H1 (cell line): ENCODE measurements around the gene PHC1. TPM values are rescaled to one million over a fixed set of nuclear protein-coding genes. Genes with fewer than 3 reads are reported as not detected.
A peak's percentile ranks its signal among the peaks of the same experiment; 100 is the strongest.

Experiments
- CTCF ChIA-PET: fragments of 300-600 bp; sonication (Branson Sonifier 250); formaldehyde crosslinking; loops from one replicate; lab custom pipeline; 2021; ENCODE audit not compliant: partially characterized antibody; lab: Charles Lee
- POLR2A ChIA-PET: fragments of 300-600 bp; sonication (Branson Sonifier 250); formaldehyde crosslinking; loops from one replicate; lab custom pipeline; 2021; ENCODE audit warnings: inconsistent platforms; ENCODE audit not compliant: partially characterized antibody; lab: Charles Lee
- DNase-seq, 2 experiments: peaks; one replicate each; pipeline versions ENCODE4 v3.0.0 to v3.0.0-alpha.2; 2010 to 2022; ENCODE audit warnings: low spot score in 2 of 2, low read depth in 1 of 2, mixed read lengths in 1 of 2
- FAIRE-seq: peaks from 2 replicates; lab custom pipeline; 2011; peaks lifted over from hg19 to GRCh38; lab: Jason Lieb, UNC
- H2AFZ ChIP-seq: 2 replicates; pipeline ENCODE4 v1.8.1; 2012; ENCODE audit warnings: low read length, inconsistent platforms
- H2AK5ac ChIP-seq: 2 replicates; pipeline ENCODE4 v1.6.1; 2013; ENCODE audit warnings: low read depth, low read length
- H2BK120ac ChIP-seq: replicated peaks from 2 replicates; pipeline ENCODE3; 2013; ENCODE audit warnings: low read depth, low read length, inconsistent platforms
- H2BK12ac ChIP-seq: 2 replicates; pipeline ENCODE4 v1.6.1; 2013; ENCODE audit warnings: low read depth, low read length
- H2BK15ac ChIP-seq: 2 replicates; pipeline ENCODE4 v1.6.1; 2013; ENCODE audit warnings: low read length
- H2BK20ac ChIP-seq: 2 replicates; pipeline ENCODE4 v1.6.1; 2013; ENCODE audit warnings: low read length
- H2BK5ac ChIP-seq: 2 replicates; pipeline ENCODE4 v1.6.1; 2013; ENCODE audit warnings: low read depth, low read length
- H3K14ac ChIP-seq: 2 replicates; pipeline ENCODE4 v1.6.1; 2013; ENCODE audit warnings: inconsistent platforms; ENCODE audit not compliant: insufficient read length
- H3K18ac ChIP-seq: 2 replicates; pipeline ENCODE4 v1.6.1; 2013; ENCODE audit warnings: low read length; ENCODE audit errors: extremely low read depth
- H3K23ac ChIP-seq: 2 replicates; pipeline ENCODE4 v1.6.1; 2013; ENCODE audit warnings: inconsistent platforms; ENCODE audit not compliant: insufficient read length
- H3K23me2 ChIP-seq: 2 replicates; pipeline ENCODE4 v1.6.1; 2013; ENCODE audit warnings: low read depth, low read length
- H3K27ac ChIP-seq: 2 replicates; pipeline ENCODE4 v1.6.1; 2011; ENCODE audit warnings: low read depth, low read length, inconsistent platforms
- H3K27me3 ChIP-seq, 4 experiments: replicated peaks in 1 of 4; 1 replicate in 1 of 4; 2 replicates in 3 of 4; pipeline versions ENCODE4 v1.6.1 to v1.8.1; 2011 to 2013; ENCODE audit warnings: low read length in 3 of 4, mild to moderate bottlenecking in 3 of 4, inconsistent platforms in 2 of 4, mixed read lengths in 2 of 4, moderate library complexity in 1 of 4; ENCODE audit not compliant: control insufficient read depth in 3 of 4, insufficient read depth in 3 of 4; ENCODE audit errors: extremely low read depth in 1 of 4
- H3K36me3 ChIP-seq, 4 experiments: 2 replicates each; pipeline versions ENCODE4 v1.6.1 to v1.8.1; 2011 to 2013; ENCODE audit warnings: mild to moderate bottlenecking in 4 of 4, low read length in 3 of 4, moderate library complexity in 2 of 4, control low read depth in 1 of 4, inconsistent platforms in 1 of 4; ENCODE audit not compliant: insufficient read depth in 4 of 4, control insufficient read depth in 2 of 4
- H3K4ac ChIP-seq: replicated peaks from 2 replicates; pipeline ENCODE3; 2013; ENCODE audit warnings: low read length, low read depth, mixed read lengths, inconsistent platforms; ENCODE audit not compliant: insufficient read length
- H3K4me1 ChIP-seq, 4 experiments: replicated peaks in 1 of 4; 1 replicate in 1 of 4; 2 replicates in 3 of 4; pipeline versions ENCODE4 v1.6.1 to v1.8.1; 2011 to 2013; ENCODE audit warnings: low read length in 3 of 4, inconsistent platforms in 2 of 4, mixed read lengths in 1 of 4; ENCODE audit not compliant: insufficient read depth in 4 of 4, control insufficient read depth in 3 of 4
- H3K4me2 ChIP-seq, 2 experiments: 2 replicates each; pipeline versions ENCODE4 v1.6.1 to v1.8.1; 2011 to 2013; ENCODE audit warnings: low read depth in 2 of 2, low read length in 2 of 2, control low read depth in 1 of 2, inconsistent platforms in 1 of 2, mild to moderate bottlenecking in 1 of 2; ENCODE audit not compliant: insufficient read depth in 1 of 2
- H3K4me3 ChIP-seq, 4 experiments: fragments of 200-600, 300-600 bp in 1 of 4; sonication (generic), shearing (Covaris generic), sonication (Bioruptor Twin) in 1 of 4; 2 replicates each; pipeline versions ENCODE4 v1.5.1 to v1.8.1; 2011 to 2016; ENCODE audit warnings: low read length in 4 of 4, low read depth in 3 of 4, control low read depth in 2 of 4, inconsistent platforms in 2 of 4, mild to moderate bottlenecking in 2 of 4, mixed read lengths in 1 of 4, moderate library complexity in 1 of 4; ENCODE audit not compliant: insufficient read depth in 2 of 4; ENCODE audit errors: extremely low read depth in 1 of 4
- H3K56ac ChIP-seq: replicated peaks from 2 replicates; pipeline ENCODE3; 2013; ENCODE audit warnings: low read depth, mild to moderate bottlenecking, mixed read lengths, low read length, inconsistent platforms; ENCODE audit not compliant: insufficient read length
- H3K79me1 ChIP-seq: 2 replicates; pipeline ENCODE4 v1.6.1; 2013; ENCODE audit warnings: low read depth, low read length, control low read depth
- H3K79me2 ChIP-seq, 2 experiments: 2 replicates each; pipeline versions ENCODE4 v1.6.1 to v1.8.1; 2012 to 2013; ENCODE audit warnings: low read length in 2 of 2, mild to moderate bottlenecking in 2 of 2, inconsistent platforms in 1 of 2; ENCODE audit not compliant: insufficient read depth in 2 of 2, control insufficient read depth in 1 of 2
- H3K9ac ChIP-seq, 4 experiments: replicated peaks in 1 of 4; 1 replicate in 1 of 4; 2 replicates in 3 of 4; pipeline versions ENCODE4 v1.6.1 to v1.8.1; 2011 to 2013; ENCODE audit warnings: low read depth in 3 of 4, low read length in 3 of 4, control low read depth in 2 of 4, mild to moderate bottlenecking in 2 of 4, moderate library complexity in 2 of 4, inconsistent platforms in 1 of 4; ENCODE audit errors: extremely low read depth in 1 of 4
- H3K9me3 ChIP-seq, 2 experiments: 2 replicates each; pipeline versions ENCODE4 v1.6.1 to v1.8.1; 2012 to 2013; ENCODE audit warnings: mild to moderate bottlenecking in 2 of 2, moderate library complexity in 2 of 2, control low read depth in 1 of 2, inconsistent platforms in 1 of 2, low read depth in 1 of 2, low read length in 1 of 2, mixed read lengths in 1 of 2; ENCODE audit not compliant: insufficient read depth in 2 of 2
- H4K20me1 ChIP-seq, 2 experiments: replicated peaks in 1 of 2; 2 replicates each; pipeline versions ENCODE3 to v1.8.1; 2011 to 2013; ENCODE audit warnings: inconsistent platforms in 2 of 2, low read length in 2 of 2, mild to moderate bottlenecking in 1 of 2; ENCODE audit not compliant: insufficient read depth in 2 of 2, control insufficient read depth in 1 of 2
- H4K5ac ChIP-seq: 2 replicates; pipeline ENCODE4 v1.6.1; 2013; ENCODE audit warnings: low read length, low read depth, mixed read lengths, inconsistent platforms; ENCODE audit not compliant: insufficient read length
- H4K8ac ChIP-seq: 2 replicates; pipeline ENCODE4 v1.8.0; 2013; ENCODE audit warnings: mild to moderate bottlenecking, moderate library complexity, low read length, inconsistent platforms; ENCODE audit not compliant: insufficient read depth; ENCODE audit errors: extremely low read depth
- H4K91ac ChIP-seq: replicated peaks from 2 replicates; pipeline ENCODE3; 2013; ENCODE audit warnings: low read length, mixed read lengths, inconsistent platforms; ENCODE audit not compliant: insufficient read length
- ASH2L ChIP-seq: fragments of 200-600, 300-600 bp; sonication (generic); IDR thresholded peaks from one replicate; pipeline ENCODE4 v1.7.1; 2017; ENCODE audit warnings: low read length
- CEBPB ChIP-seq: IDR thresholded peaks from 2 replicates; pipeline ENCODE4 v1.6.1; 2012; ENCODE audit warnings: low read depth, low read length
- PHF8 ChIP-seq: fragments of 200-600 bp; sonication (generic); conservative IDR thresholded peaks from 2 replicates; pipeline ENCODE4 v1.7.1; 2012; ENCODE audit warnings: low read depth, mild to moderate bottlenecking, inconsistent platforms, low read length, moderate library complexity
- POLR2AphosphoS5 ChIP-seq: IDR thresholded peaks from 2 replicates; pipeline ENCODE4 v1.6.1; 2011; ENCODE audit warnings: low read depth, low read length
- SRF ChIP-seq: IDR thresholded peaks from 2 replicates; pipeline ENCODE4 v1.6.1; 2011; ENCODE audit warnings: mild to moderate bottlenecking, low read depth, low read length, moderate library complexity
- TAF1 ChIP-seq: IDR thresholded peaks from 2 replicates; pipeline ENCODE4 v1.6.1; 2011; ENCODE audit warnings: mild to moderate bottlenecking, low read depth, low read length
- TBP ChIP-seq: IDR thresholded peaks from 2 replicates; pipeline ENCODE4 v1.6.1; 2011; ENCODE audit warnings: low read depth, low read length, improper control_type of control experiment
- WGBS, 2 experiments: shearing (Covaris generic) in 1 of 2; methylation state at CpG; one replicate each; pipeline versions ENCODE4 v1.1.6 to v1.1.7; 2013 to 2015; ENCODE audit warnings: low lambda C conversion rate in 2 of 2, mixed read lengths in 2 of 2, inconsistent platforms in 1 of 2, low coverage in 1 of 2, missing lambda C conversion rate in 1 of 2; ENCODE audit not compliant: insufficient replicate concordance in 2 of 2, insufficient coverage in 1 of 2, insufficient read length in 1 of 2; ENCODE audit errors: extremely low coverage in 1 of 2, missing lambda C conversion rate in 1 of 2; 5-methylcytosine and 5-hydroxymethylcytosine counted together
- polyA plus RNA-seq, 7 experiments: library from polyadenylated mRNA; depleted of rRNA in 3 of 7; stranded (reverse) in 5 of 7; unstranded in 2 of 7; fragments of >200 nt in 5 of 7; fragments of 200-250 nt in 2 of 7; gene quantifications; 1 replicate in 5 of 7; 2 replicates in 1 of 7; 4 replicates in 1 of 7; pipeline versions ENCODE4 v1.2.1 to v1.2.3, GENCODE V29; 2011 to 2013; ENCODE audit warnings: missing spikeins in 2 of 7, mixed read lengths in 2 of 7
- total RNA-seq: library from RNA; stranded (reverse); fragmentation: NEBNext Ultra II Directional; extraction: Animal tissue kit (Norgen Biotek cat#: 25700); gene quantifications from 2 replicates; pipeline ENCODE4 v1.2.1, GENCODE V29; 2021
- TF ChIP-seq, protein P1 (sequence below): IDR thresholded peaks from 2 replicates; pipeline ENCODE4 v1.6.1; 2011; ENCODE audit warnings: low read length, improper control_type of control experiment

The PHC1 gene
- total and polyA plus RNA-seq, 2 of the 8 experiments (the other 6 are each of a cell fraction or from before 2014, with no cell fraction given), result 934 to 1,655 TPM

DNA sequence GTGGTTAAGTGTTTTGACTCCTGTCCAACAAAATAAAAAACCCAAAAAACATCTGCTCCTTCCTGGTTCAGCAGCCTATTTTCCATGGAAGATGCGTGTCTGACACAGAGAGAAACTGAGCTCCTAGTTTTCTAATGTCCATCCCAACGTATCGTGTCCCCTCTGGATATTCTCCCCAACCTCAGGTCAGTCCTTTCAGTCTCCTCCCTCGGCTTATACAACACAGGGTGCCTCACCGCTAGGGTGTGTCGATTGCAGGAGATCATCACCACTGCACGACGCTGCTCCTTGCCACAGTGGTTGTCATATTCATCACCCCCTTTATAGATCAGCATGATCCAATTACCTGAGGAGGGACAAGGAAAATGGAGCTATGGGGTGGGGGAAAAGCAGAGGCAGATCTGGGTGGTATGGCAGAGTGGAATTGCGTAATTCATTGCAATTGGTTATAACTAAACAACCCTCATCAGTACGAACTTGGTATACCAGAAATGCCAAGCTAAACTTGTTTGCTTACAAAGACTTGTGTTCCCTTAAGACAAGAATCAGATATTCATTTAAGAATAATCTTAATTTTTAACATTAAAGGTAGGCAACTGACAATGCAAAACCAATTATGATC, 29.4 kb downstream of the PHC1 start:
- H2AFZ ChIP-seq, result no peak overlapping the region
- no peak for DNase-seq
- 89% methylated on average over 10 of the region's 10 CpGs; no CpG with 5 or more reads in 1 of the 2 experiments for WGBS, 2 experiments
- H3K4me2 ChIP-seq, result no peak overlapping the region
- no peak overlapping the region for H2BK120ac ChIP-seq
- H3K27ac ChIP-seq, result no peak overlapping the region
- no peak overlapping the region for H3K14ac ChIP-seq
- no peak overlapping the region for H4K91ac ChIP-seq
- H3K56ac ChIP-seq, result no peak overlapping the region
- peak overlapping the region; percentile 26; the same call in 1 of the 2 replicates for H2BK5ac ChIP-seq
- H3K18ac ChIP-seq, result no peak overlapping the region
- H3K9ac ChIP-seq, result peak overlapping the region in 1 of 4 experiments; percentile 48; a peak in 2 of 7 replicates
- no peaks in the 10 kb centered on the region for H3K9me3 ChIP-seq
- no peak overlapping the region for H2AK5ac ChIP-seq
- no peak overlapping the region for H4K5ac ChIP-seq
- TF ChIP-seq TBP (no peak), POLR2AphosphoS5 (peak; percentile 74), CEBPB (peak; percentile 91), ASH2L (no peak), TAF1 (no peak), PHF8 (no peak), SRF (no peak)
- TF ChIP-seq, protein P1, sequence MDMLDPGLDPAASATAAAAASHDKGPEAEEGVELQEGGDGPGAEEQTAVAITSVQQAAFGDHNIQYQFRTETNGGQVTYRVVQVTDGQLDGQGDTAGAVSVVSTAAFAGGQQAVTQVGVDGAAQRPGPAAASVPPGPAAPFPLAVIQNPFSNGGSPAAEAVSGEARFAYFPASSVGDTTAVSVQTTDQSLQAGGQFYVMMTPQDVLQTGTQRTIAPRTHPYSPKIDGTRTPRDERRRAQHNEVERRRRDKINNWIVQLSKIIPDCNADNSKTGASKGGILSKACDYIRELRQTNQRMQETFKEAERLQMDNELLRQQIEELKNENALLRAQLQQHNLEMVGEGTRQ, result no peak
- ChIA-PET POLR2A (interaction anchor here (1.0 to 11.5 kb wide), 8 partner anchors 9 to 122 kb away, joined by 3 to 311 read pairs (median 6); partner anchors contain the start of gene PHC1), CTCF (interaction anchor here (0.6 to 12.2 kb wide), 3 partner anchors 91 to 399 kb away, joined by 3 to 119 read pairs (median 3); no protein-coding TSS in a partner anchor)
- H2BK15ac ChIP-seq, result no peak overlapping the region
- H3K4me1 ChIP-seq, result no peaks in the 10 kb centered on the region; a peak in 2 of 7 replicates
- no peak overlapping the region for H4K8ac ChIP-seq
- no peak overlapping the region for H2BK20ac ChIP-seq
- no peak for FAIRE-seq
- H3K4ac ChIP-seq, result no peak overlapping the region
- no peak overlapping the region for H2BK12ac ChIP-seq
- peaks cover 9% of the 10 kb centered on the region for H3K79me1 ChIP-seq
- peaks cover 26 to 52% (median 44%) of the 10 kb centered on the region in 4 experiments for H3K36me3 ChIP-seq
- no peak overlapping the region for H3K4me3 ChIP-seq
- no peaks in the 10 kb centered on the region for H3K23me2 ChIP-seq
- H3K27me3 ChIP-seq, result no peaks in the 10 kb centered on the region
- H3K79me2 ChIP-seq, result peaks cover 1 to 36% of the 10 kb centered on the region in 2 experiments
- H4K20me1 ChIP-seq, result peaks cover 11 to 15% of the 10 kb centered on the region in 2 experiments
- H3K23ac ChIP-seq, result no peak overlapping the region
